IMR-90 (cell line): Measurements from ENCODE around the gene YTHDF2. TPM values are rescaled to one million over a fixed set of nuclear protein-coding genes. Genes with fewer than 3 reads are reported as not detected.

Experiments used
- ATAC-seq: fragments of 200-7000 bp; cut with Tn5 transposase; 2 replicates; pipeline ENCODE4 v1.9.1; 2020; ENCODE audit warnings: low read depth, mild to moderate bottlenecking, moderate library complexity
- BruUV-seq: library from RNA; stranded (reverse); fragments of 400-500 nt; replicated peaks from 2 replicates; lab custom pipeline; 2021; lab: Mats Ljungman, UMichigan
- CTCF ChIA-PET: fragments of 300-600 bp; formaldehyde crosslinking; extraction: SDS; loops from one replicate; lab custom pipeline; 2021; ENCODE audit warnings: antibody characterized with exemption; lab: Yijun Ruan, JAX
- POLR2A ChIA-PET: fragments of 300-600 bp; sonication (Branson Sonifier 250); formaldehyde crosslinking; loops from one replicate; lab custom pipeline; 2022; ENCODE audit warnings: antibody characterized with exemption; ENCODE audit not compliant: unreplicated experiment; lab: Charles Lee
- DNase-seq: peaks from one replicate; pipeline ENCODE4 v3.0.0; 2013
- H2AFZ ChIP-seq: replicated peaks from 2 replicates; pipeline ENCODE3; 2013; ENCODE audit warnings: low read length, mild to moderate bottlenecking; ENCODE audit not compliant: poor library complexity
- H2AK5ac ChIP-seq: 2 replicates; pipeline ENCODE4 v1.6.1; 2013; ENCODE audit warnings: low read depth, low read length, inconsistent platforms
- H2AK9ac ChIP-seq: replicated peaks from 2 replicates; pipeline ENCODE3; 2013; ENCODE audit warnings: mild to moderate bottlenecking, low read depth, low read length, moderate library complexity; ENCODE audit not compliant: poor library complexity
- H2BK120ac ChIP-seq: 2 replicates; pipeline ENCODE4 v1.6.1; 2013; ENCODE audit warnings: low read depth, low read length, inconsistent platforms
- H2BK15ac ChIP-seq: 3 replicates; pipeline ENCODE4 v1.6.1; 2013; ENCODE audit warnings: low read depth, low read length, inconsistent platforms
- H2BK20ac ChIP-seq: 2 replicates; pipeline ENCODE4 v1.6.1; 2013; ENCODE audit warnings: low read depth, mild to moderate bottlenecking, inconsistent platforms, low read length, moderate library complexity
- H2BK5ac ChIP-seq: 2 replicates; pipeline ENCODE4 v1.6.1; 2013; ENCODE audit warnings: mild to moderate bottlenecking, low read depth, low read length, inconsistent platforms; ENCODE audit not compliant: poor library complexity, severe bottlenecking
- H3K14ac ChIP-seq: replicated peaks from 2 replicates; pipeline ENCODE4 v1.6.1; 2013; ENCODE audit warnings: low read depth, low read length, inconsistent platforms
- H3K18ac ChIP-seq: 2 replicates; pipeline ENCODE4 v1.6.1; 2013; ENCODE audit warnings: low read depth, low read length, control low read depth
- H3K23ac ChIP-seq: 2 replicates; pipeline ENCODE4 v1.6.1; 2013; ENCODE audit warnings: low read depth, low read length, inconsistent platforms
- H3K27ac ChIP-seq: 2 replicates; pipeline ENCODE4 v1.5.1; 2013; ENCODE audit warnings: mild to moderate bottlenecking, control low read depth, low read length; ENCODE audit not compliant: insufficient read depth
- H3K27me3 ChIP-seq: 2 replicates; pipeline ENCODE4 v1.6.1; 2013; ENCODE audit warnings: low read length; ENCODE audit not compliant: control insufficient read depth, insufficient read depth
- H3K36me3 ChIP-seq: 2 replicates; pipeline ENCODE4 v1.6.1; 2013; ENCODE audit warnings: low read length, mixed read lengths; ENCODE audit not compliant: control insufficient read depth, insufficient read depth
- H3K4ac ChIP-seq: 2 replicates; pipeline ENCODE4 v1.6.1; 2013; ENCODE audit warnings: low read depth, low read length, inconsistent platforms
- H3K4me1 ChIP-seq: 2 replicates; pipeline ENCODE4 v1.6.1; 2013; ENCODE audit warnings: low read length, mixed read lengths; ENCODE audit not compliant: control insufficient read depth, insufficient read depth
- H3K4me2 ChIP-seq: 2 replicates; pipeline ENCODE4 v1.6.1; 2013; ENCODE audit warnings: low read depth, mild to moderate bottlenecking, control low read depth, low read length, moderate library complexity
- H3K4me3 ChIP-seq: 2 replicates; pipeline ENCODE4 v1.5.1; 2013; ENCODE audit warnings: low read depth, mild to moderate bottlenecking, control low read depth, low read length, moderate library complexity; ENCODE audit not compliant: insufficient read depth
- H3K56ac ChIP-seq: 2 replicates; pipeline ENCODE4 v1.6.1; 2013; ENCODE audit warnings: low read length, inconsistent platforms; ENCODE audit not compliant: insufficient read depth; ENCODE audit errors: extremely low read depth
- H3K79me1 ChIP-seq, 2 experiments: 2 replicates each; pipeline ENCODE4 v1.6.1; 2013; ENCODE audit warnings: low read length in 2 of 2, inconsistent platforms in 1 of 2, low read depth in 1 of 2
- H3K9ac ChIP-seq: 2 replicates; pipeline ENCODE4 v1.6.1; 2013; ENCODE audit warnings: low read depth, low read length, control low read depth
- H3K9me1 ChIP-seq: 2 replicates; pipeline ENCODE4 v1.6.1; 2013; ENCODE audit warnings: low read length, inconsistent platforms; ENCODE audit not compliant: insufficient read depth
- H3K9me3 ChIP-seq: 2 replicates; pipeline ENCODE4 v1.6.1; 2013; ENCODE audit warnings: low read length; ENCODE audit not compliant: control insufficient read depth, insufficient read depth
- H4K20me1 ChIP-seq: 2 replicates; pipeline ENCODE4 v1.6.1; 2013; ENCODE audit warnings: low read length, inconsistent platforms; ENCODE audit not compliant: insufficient read depth
- H4K5ac ChIP-seq: 2 replicates; pipeline ENCODE4 v1.6.1; 2013; ENCODE audit warnings: mild to moderate bottlenecking, low read depth, low read length, control low read depth
- H4K8ac ChIP-seq, 2 experiments: 2 replicates each; pipeline ENCODE4 v1.6.1; 2013; ENCODE audit warnings: low read depth in 2 of 2, low read length in 2 of 2, control low read depth in 1 of 2, inconsistent platforms in 1 of 2
- H4K91ac ChIP-seq: 2 replicates; pipeline ENCODE4 v1.6.1; 2013; ENCODE audit warnings: low read depth, low read length, inconsistent platforms; ENCODE audit not compliant: insufficient read depth
- BHLHE40 ChIP-seq: fragments of 150-350 bp; IDR thresholded peaks from 2 replicates; pipeline ENCODE4 v1.6.1; 2016; ENCODE audit warnings: mild to moderate bottlenecking, low read depth, low read length
- CEBPB ChIP-seq: IDR thresholded peaks from 2 replicates; pipeline ENCODE4 v1.6.1; 2012; ENCODE audit warnings: low read depth, low read length, improper control_type of control experiment
- WGBS, 2 experiments: methylation state at CpG; one replicate each; pipeline versions ENCODE4 v1.1.5 to v1.1.7; 2013; ENCODE audit warnings: missing lambda C conversion rate in 2 of 2; ENCODE audit not compliant: insufficient read length in 1 of 2; ENCODE audit errors: extremely low coverage in 2 of 2; 5-methylcytosine and 5-hydroxymethylcytosine counted together
- dilution Hi-C: fragments of 300-500 bp; cut with HindIII; formaldehyde crosslinking; loops from one replicate; pipeline ENCODE4 v1.14.3; 2018; ENCODE audit warnings: low sequenced_read_pairs; ENCODE audit not compliant: unreplicated experiment
- in situ Hi-C: fragments of 300-500 bp; cut with MboI; formaldehyde crosslinking; loops from 3 replicates; pipeline ENCODE4 v1.14.3; 2019; ENCODE audit warnings: low sequenced_read_pairs, inconsistent platforms, mixed read lengths
- intact Hi-C: fragments of 100-400 bp; cut with micrococcal nuclease; formaldehyde crosslinking; loops from 2 replicates; pipeline ENCODE4 v1.10.0; 2022
- polyA plus RNA-seq, 3 experiments: library from polyadenylated mRNA; depleted of rRNA; stranded (reverse); fragments of >200 nt; gene quantifications; 2 replicates each; pipeline ENCODE4 v1.2.3, GENCODE V29; 2012; ENCODE audit warnings: low replicate concordance in 1 of 3
- total RNA-seq: library from RNA; depleted of rRNA; stranded (reverse); fragments of >200 nt; gene quantifications from 2 replicates; pipeline ENCODE4 v1.2.3, GENCODE V29; 2012

Gene YTHDF2
- total and polyA plus RNA-seq, 2 of the 4 experiments (the other 2 are of a cell fraction) = 50.0 to 94.3 TPM

DNA sequence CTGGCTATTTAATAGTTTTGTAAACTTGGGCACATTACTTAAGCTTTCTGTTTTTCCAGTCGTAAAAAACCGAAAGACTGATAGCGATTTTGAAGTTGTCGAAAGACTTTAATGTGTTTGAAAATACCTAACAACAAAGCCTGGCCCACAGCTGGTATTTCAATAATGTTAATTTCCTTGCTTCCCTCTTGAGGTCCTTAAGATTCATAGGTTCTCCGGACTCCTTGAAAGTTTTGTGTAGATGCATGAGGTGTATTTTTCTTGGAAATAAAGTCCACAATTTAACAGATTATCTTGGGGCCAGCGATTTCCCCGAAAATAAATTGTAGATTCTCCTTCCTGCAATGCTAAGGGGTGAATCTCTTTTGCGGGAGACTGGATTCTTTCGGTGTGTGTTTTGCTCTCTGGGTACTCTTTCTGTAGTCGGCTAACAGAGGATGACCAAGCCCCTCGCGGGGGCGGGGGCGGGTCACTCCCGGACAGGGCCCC lies 735 bp upstream of the YTHDF2 start:
- intact Hi-C loops = loop anchor here (1.0 to 5.0 kb wide), 4 partner anchors 15 to 141 kb away; partner anchors contain the start of genes GMEB1 and RNU11

More for the DNA sequence above, 735 bp upstream of the YTHDF2 start:
- ChIA-PET CTCF (interaction anchor here (0.7 to 1.9 kb wide), 9 partner anchors 9 to 444 kb away, joined by 3 to 10 read pairs (median 4); no protein-coding TSS in a partner anchor), POLR2A (interaction anchor here (0.9 to 1.2 kb wide), 2 partner anchors 8 to 87 kb away, joined by 3 to 6 read pairs; partner anchors contain the start of gene RNU11)
- Histone ChIP-seq H2BK120ac (peak overlapping the region; percentile 81), H2AK5ac (no peak overlapping the region), H3K18ac (peak overlapping the region; percentile 80), H3K14ac (peak overlapping the region; percentile 78), H3K27ac (peak overlapping the region; percentile 92), H2BK15ac (peak overlapping the region; percentile 99; the same call in 2 of the 3 replicates), H2AFZ (peak overlapping the region; percentile 93), H4K91ac (peak overlapping the region; percentile 94), H4K20me1 (peaks cover 33% of the 10 kb centered on the region), H2BK20ac (no peak overlapping the region), H3K56ac (peak overlapping the region; percentile 60), H3K9me1 (0 out of 2 replicates have a peak, but pooled peaks cover 3% of the 10 kb centered on the region), H3K4ac (peak overlapping the region; percentile 89), H3K23ac (peak overlapping the region; percentile 26; the same call in 1 of the 2 replicates), H3K79me1 (peaks cover 5 to 26% of the 10 kb centered on the region in 2 experiments; a peak in 2 of 4 replicates), H3K9me3 (no peaks in the 10 kb centered on the region), H3K4me3 (peak overlapping the region; percentile 46), H3K36me3 (peaks cover 9% of the 10 kb centered on the region), H3K27me3 (no peaks in the 10 kb centered on the region), H2BK5ac (peak overlapping the region; percentile 77), H3K4me1 (peaks cover 2% of the 10 kb centered on the region; the same call in 1 of the 2 replicates), H3K9ac (peak overlapping the region; percentile 77), H2AK9ac (peak overlapping the region; percentile 85), H3K4me2 (peak overlapping the region; percentile 85), H4K5ac (peak overlapping the region; percentile 98), H4K8ac (peak overlapping the region; percentile 99)
- no TSS peak for BruUV-seq
- TF ChIP-seq BHLHE40 (no peak), CEBPB (no peak)
- ATAC-seq (no peak), DNase-seq (no peak)
- dilution Hi-C loops (no loop called here), in situ Hi-C loops (no loop called here)
- no CpG with 5 or more reads among the region's 15 CpGs for WGBS, 2 experiments
